ENCODE data around the gene FLT3. TPM values are rescaled to one million over a fixed set of nuclear protein-coding genes. Genes with fewer than 3 reads are reported as not detected.

Gene FLT3
- total RNA-seq, 2 donors from 2014 or later, result 0.27 to 2.4 TPM

DNA sequence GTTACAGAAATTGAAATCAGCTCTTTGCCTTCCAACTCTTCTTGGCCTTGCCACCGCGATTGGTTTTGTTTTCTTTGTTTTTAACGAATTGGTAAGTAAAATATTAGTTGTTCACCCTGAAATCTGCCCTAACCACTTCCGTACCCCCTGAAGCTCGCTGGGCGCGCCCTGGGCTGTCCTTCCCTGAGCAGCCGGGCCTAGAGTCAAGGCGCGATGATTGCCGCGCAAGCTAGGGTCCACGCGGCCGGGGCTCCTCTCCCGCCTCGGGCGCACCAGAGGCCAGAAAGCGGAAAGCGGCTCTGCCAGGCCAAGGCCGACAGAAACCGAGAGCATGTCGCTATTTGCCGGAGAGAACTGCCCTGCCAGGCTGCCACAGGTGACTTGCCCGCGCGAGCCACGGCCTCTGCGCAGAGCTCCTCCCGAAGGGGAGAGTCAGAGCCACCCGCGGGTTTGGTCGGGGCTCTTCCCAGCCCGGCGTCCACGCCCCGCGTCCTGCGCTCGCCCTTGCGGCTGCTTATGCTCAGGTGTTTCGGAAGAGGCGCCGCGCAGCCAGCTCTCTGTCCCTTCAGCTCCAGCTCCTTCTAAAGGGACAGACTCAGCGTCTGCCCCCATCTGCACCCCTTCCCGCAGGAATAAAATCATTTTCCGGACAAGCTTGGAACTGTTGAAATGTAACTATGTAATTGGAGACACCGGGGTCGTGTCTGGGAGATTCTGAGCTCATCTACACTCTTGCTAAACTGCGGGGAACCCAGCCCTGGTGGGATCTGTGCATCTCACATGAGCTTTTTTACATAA, 124.6 kb downstream of the FLT3 start:
- DNase-seq (ENCODE audit: low spot score), result no peak
- no peaks in the 10 kb centered on the region for H3K36me3 ChIP-seq
- TF ChIP-seq, protein P1, sequence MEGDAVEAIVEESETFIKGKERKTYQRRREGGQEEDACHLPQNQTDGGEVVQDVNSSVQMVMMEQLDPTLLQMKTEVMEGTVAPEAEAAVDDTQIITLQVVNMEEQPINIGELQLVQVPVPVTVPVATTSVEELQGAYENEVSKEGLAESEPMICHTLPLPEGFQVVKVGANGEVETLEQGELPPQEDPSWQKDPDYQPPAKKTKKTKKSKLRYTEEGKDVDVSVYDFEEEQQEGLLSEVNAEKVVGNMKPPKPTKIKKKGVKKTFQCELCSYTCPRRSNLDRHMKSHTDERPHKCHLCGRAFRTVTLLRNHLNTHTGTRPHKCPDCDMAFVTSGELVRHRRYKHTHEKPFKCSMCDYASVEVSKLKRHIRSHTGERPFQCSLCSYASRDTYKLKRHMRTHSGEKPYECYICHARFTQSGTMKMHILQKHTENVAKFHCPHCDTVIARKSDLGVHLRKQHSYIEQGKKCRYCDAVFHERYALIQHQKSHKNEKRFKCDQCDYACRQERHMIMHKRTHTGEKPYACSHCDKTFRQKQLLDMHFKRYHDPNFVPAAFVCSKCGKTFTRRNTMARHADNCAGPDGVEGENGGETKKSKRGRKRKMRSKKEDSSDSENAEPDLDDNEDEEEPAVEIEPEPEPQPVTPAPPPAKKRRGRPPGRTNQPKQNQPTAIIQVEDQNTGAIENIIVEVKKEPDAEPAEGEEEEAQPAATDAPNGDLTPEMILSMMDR (IDR thresholded peaks at IDR 0.05), result no peak
- TF ChIP-seq POLR2A (IDR thresholded peaks at IDR 0.05), result no peak
- TF ChIP-seq POLR2AphosphoS5 (IDR thresholded peaks at IDR 0.05), result no peak
- no peaks in the 10 kb centered on the region for H3K4me1 ChIP-seq (replicated peaks)
- intact Hi-C loops (cut with DNase I), result loop anchor here (10.0 kb wide), 1 partner anchor 441 kb away; no protein-coding TSS in a partner anchor
- WGBS, result 5% methylated on average over 46 of the region's 51 CpGs
- H3K27me3 ChIP-seq (replicated peaks; ENCODE audit: insufficient read depth), result peaks cover 82% of the 10 kb centered on the region
- H3K4me3 ChIP-seq, result no peak overlapping the region
- H3K27ac ChIP-seq, result no peak overlapping the region
- H3K9me3 ChIP-seq, result no peaks in the 10 kb centered on the region

DNA sequence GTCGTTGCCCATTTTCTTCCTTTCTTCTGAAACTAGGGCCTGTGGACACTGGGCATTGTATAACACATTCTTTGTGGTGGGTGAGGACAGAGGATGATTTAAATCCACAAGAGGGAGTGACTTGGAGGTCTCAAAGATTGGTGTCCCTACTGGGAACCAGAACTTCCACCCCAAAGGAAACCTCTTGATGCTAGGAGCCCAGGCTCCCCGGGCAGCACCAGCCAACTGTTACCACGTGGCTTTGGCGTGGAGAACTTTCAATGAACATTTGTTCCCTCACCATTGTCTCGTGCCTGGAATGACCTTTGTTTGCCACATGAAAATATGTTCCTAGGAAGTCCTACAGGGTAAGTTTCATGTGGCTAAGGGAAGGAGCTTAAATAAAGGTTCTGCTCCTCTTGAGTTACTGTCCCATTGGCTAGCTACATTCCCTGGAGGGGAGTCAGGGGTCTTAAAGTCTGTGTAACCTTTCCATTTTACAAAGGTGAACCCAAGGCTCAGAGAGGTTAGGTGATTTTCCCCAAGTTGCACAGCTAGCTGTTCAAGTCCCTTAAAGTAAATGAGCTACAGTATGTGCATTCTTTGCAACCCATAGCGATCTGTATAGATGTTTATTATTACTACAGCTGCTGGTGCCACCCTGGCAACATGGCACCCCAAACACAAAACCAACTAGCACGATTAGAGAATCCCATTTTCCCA, 126.3 kb downstream of the FLT3 start:
- Histone ChIP-seq H3K27ac (no peak overlapping the region), H3K27me3 (replicated peaks; ENCODE audit: insufficient read depth) (peaks cover 78% of the 10 kb centered on the region), H3K9me3 (no peaks in the 10 kb centered on the region), H3K4me3 (no peak overlapping the region), H3K36me3 (no peaks in the 10 kb centered on the region), H3K4me1 (replicated peaks) (no peaks in the 10 kb centered on the region)
- TF ChIP-seq POLR2AphosphoS5 (IDR thresholded peaks at IDR 0.05), result no peak
- TF ChIP-seq POLR2A (IDR thresholded peaks at IDR 0.05), result no peak
- TF ChIP-seq, protein P1 (IDR thresholded peaks at IDR 0.05), result no peak
- intact Hi-C loops (cut with DNase I), result loop anchor here (10.0 kb wide), 1 partner anchor 439 kb away; no protein-coding TSS in a partner anchor
- WGBS, result 41% methylated on average over 7 of the region's 7 CpGs
- no peak for DNase-seq (ENCODE audit: low spot score)

DNA sequence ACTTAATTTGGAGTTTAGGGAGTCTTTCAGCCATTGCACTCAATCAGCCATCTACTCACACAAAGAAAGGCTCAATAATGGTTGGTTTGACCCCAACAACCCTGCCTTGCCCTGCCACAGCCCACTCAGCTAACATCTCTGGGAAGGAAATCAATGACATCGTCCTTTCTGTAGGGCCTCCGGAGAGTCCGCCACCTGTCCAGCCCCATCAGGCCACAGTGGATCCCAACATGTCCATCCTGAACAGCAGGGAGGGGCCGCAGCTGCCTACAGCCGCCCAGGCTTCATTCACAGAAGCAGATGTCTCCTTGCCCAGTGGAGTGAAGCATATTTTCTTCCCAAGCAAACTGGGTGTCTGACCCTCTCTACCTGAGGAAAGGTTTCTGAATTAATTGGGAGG, 127.1 kb downstream of the FLT3 start:
- no peaks in the 10 kb centered on the region for H3K4me1 ChIP-seq (replicated peaks)
- WGBS, result 55% methylated on average over 5 of the region's 5 CpGs
- TF ChIP-seq POLR2A (IDR thresholded peaks at IDR 0.05) (no peak), POLR2AphosphoS5 (IDR thresholded peaks at IDR 0.05) (no peak)
- TF ChIP-seq, protein P1 (IDR thresholded peaks at IDR 0.05), result no peak
- no peak overlapping the region for H3K4me3 ChIP-seq
- H3K9me3 ChIP-seq, result no peaks in the 10 kb centered on the region
- H3K27me3 ChIP-seq (replicated peaks; ENCODE audit: insufficient read depth), result peaks cover 73% of the 10 kb centered on the region
- no peak for DNase-seq (ENCODE audit: low spot score)
- H3K27ac ChIP-seq, result no peak overlapping the region
- H3K36me3 ChIP-seq, result no peaks in the 10 kb centered on the region
- intact Hi-C loops (cut with DNase I), result loop anchor here (10.0 kb wide), 1 partner anchor 438 kb away; no protein-coding TSS in a partner anchor

DNA sequence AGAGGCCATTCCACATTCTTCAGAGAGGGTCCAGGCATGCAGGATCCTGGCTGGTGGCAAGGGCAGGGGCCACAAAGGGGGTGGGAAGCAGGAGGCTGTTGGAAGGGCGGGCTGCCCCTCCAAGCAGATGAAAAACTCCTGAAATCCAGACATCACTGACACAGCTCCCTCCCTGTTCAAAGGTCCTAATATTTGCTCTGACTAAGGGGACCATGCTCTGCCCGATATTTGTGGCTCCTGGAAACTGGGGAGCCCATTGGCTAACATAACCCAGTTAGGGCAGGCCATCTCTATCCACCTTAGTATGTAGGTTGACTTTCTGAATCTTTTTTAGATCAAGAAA, 127.9 kb downstream of the FLT3 start:
- peaks cover 75% of the 10 kb centered on the region for H3K27me3 ChIP-seq (replicated peaks; ENCODE audit: insufficient read depth)

More for the DNA sequence above, 127.9 kb downstream of the FLT3 start:
- Histone ChIP-seq H3K4me3 (no peak overlapping the region), H3K27ac (no peak overlapping the region), H3K9me3 (no peaks in the 10 kb centered on the region), H3K4me1 (replicated peaks) (no peaks in the 10 kb centered on the region), H3K36me3 (no peaks in the 10 kb centered on the region)
- intact Hi-C loops (cut with DNase I), result loop anchor here (10.0 kb wide), 1 partner anchor 438 kb away; no protein-coding TSS in a partner anchor
- no peak for DNase-seq (ENCODE audit: low spot score)
- no peak for TF ChIP-seq POLR2AphosphoS5 (IDR thresholded peaks at IDR 0.05)
- TF ChIP-seq POLR2A (IDR thresholded peaks at IDR 0.05), result no peak
- TF ChIP-seq, protein P1 (IDR thresholded peaks at IDR 0.05), result no peak
- WGBS, result 77% methylated on average over 2 of the region's 2 CpGs
